ENCODE results near the gene CD300LB. TPM values are rescaled to one million over a fixed set of nuclear protein-coding genes. Genes with fewer than 3 reads are reported as not detected.

CD300LB gene
- total RNA-seq, 2 donors from 2014 or later: 0.81 to 0.85 TPM

DNA sequence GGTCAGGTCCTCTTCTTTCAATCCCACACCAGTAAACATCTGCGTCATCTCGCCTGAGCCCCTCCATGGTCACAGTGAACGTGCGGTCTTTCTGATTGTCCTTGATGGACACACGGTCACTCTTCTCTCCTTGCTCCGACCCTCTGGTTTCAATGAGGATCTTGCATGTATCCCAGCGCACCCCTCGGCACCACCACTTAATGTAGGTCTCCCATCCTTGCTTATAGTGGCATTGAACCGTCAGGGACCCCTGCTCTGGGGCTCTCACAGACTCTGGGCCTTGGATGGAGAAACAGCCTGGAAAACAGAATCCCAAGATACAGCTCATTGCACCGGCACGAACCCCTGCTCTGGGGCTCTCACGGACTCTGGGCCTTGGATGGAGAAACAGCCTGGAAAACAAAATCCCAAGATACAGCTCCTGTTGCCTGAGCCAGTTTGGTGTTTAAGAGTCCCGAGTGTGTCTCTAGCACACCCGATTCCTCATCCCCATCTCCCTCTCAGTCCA lies 5.4 kb downstream of the CD300LB start:
- Histone ChIP-seq H3K27ac (no peak overlapping the region), H3K4me3 (no peak overlapping the region), H3K36me3 (no peaks in the 10 kb centered on the region), H3K9me3 (no peaks in the 10 kb centered on the region), H3K4me1 (ENCODE audit: control insufficient read depth in 1 of 2, low read depth in 2 of 2) (no peaks in the 10 kb centered on the region), H3K27me3 (replicated peaks; ENCODE audit: insufficient read depth) (no peaks in the 10 kb centered on the region)
- no peak for ATAC-seq (ENCODE audit: insufficient number of reproducible peaks, low FRiP score, low read depth)
- DNase-seq (ENCODE audit: low spot score): no peak
- TF ChIP-seq, protein P1, sequence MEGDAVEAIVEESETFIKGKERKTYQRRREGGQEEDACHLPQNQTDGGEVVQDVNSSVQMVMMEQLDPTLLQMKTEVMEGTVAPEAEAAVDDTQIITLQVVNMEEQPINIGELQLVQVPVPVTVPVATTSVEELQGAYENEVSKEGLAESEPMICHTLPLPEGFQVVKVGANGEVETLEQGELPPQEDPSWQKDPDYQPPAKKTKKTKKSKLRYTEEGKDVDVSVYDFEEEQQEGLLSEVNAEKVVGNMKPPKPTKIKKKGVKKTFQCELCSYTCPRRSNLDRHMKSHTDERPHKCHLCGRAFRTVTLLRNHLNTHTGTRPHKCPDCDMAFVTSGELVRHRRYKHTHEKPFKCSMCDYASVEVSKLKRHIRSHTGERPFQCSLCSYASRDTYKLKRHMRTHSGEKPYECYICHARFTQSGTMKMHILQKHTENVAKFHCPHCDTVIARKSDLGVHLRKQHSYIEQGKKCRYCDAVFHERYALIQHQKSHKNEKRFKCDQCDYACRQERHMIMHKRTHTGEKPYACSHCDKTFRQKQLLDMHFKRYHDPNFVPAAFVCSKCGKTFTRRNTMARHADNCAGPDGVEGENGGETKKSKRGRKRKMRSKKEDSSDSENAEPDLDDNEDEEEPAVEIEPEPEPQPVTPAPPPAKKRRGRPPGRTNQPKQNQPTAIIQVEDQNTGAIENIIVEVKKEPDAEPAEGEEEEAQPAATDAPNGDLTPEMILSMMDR (IDR thresholded peaks at IDR 0.05): no peak

DNA sequence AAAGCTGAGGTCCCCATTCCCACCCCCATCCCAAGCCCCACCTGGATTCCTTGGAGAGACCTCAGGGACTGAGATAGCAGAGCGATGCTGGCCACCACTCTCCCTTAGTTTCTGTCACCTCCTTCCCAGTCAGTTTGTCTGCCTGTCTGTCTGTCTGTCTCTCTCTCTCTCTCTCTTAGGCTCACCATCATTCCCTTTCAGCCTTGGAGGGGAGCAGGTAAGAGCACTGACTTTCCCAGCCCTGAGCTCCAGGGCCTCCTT lies 5.9 kb downstream of the CD300LB start:
- DNase-seq (ENCODE audit: low spot score): no peak
- H3K4me3 ChIP-seq: no peak overlapping the region
- H3K27me3 ChIP-seq (replicated peaks; ENCODE audit: insufficient read depth): no peaks in the 10 kb centered on the region

DNA sequence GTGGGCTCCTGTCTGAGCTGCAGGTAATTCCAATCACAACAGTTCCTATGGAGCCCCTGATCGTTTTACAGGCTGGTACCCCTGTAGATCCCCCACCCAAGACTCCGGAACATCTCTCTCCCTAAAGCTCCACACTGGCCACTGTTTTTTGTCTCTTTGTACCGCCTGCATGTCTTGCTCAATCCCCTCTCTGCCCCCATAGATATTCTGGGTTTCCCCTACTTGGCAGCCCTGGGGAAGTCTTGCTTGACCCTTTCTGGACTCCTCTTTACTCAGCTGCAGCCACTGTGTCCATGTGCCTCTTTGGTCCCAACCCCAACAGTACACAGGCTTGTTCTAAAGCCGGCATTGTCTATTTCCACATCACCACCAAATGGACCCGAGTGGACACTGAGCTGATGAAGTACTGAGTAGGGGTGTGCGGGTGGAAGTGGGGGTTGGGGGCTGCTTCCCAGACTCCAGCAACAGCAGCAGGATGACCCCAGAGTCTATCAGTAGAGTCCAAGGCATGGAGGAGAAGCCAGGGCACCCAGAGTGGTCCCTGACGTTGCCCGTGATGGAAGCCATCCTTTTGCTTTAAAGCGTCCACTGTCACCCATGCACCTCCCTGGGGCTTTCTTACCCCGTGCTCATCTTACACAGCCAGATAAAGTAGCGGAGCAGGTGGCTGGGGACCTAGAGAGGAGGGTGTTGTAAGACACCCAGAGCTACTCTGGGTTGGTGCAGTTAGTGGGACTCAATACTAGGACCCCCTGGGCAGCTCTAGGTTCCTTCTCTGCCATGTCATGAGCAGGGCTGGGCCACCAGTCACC lies 6.4 kb downstream of the CD300LB start:
- DNase-seq (ENCODE audit: low spot score) (no peak), ATAC-seq (ENCODE audit: insufficient number of reproducible peaks, low FRiP score, low read depth) (no peak)
- no peaks in the 10 kb centered on the region for H3K4me1 ChIP-seq (ENCODE audit: control insufficient read depth in 1 of 2, low read depth in 2 of 2)
- no peaks in the 10 kb centered on the region for H3K9me3 ChIP-seq
- no peaks in the 10 kb centered on the region for H3K36me3 ChIP-seq
- H3K4me3 ChIP-seq: no peak overlapping the region
- H3K27ac ChIP-seq: no peak overlapping the region
- no peaks in the 10 kb centered on the region for H3K27me3 ChIP-seq (replicated peaks; ENCODE audit: insufficient read depth)
- TF ChIP-seq, protein P1 (IDR thresholded peaks at IDR 0.05): no peak

More for the DNA sequence above, 5.9 kb downstream of the CD300LB start:
- Histone ChIP-seq H3K36me3 (no peaks in the 10 kb centered on the region), H3K27ac (no peak overlapping the region), H3K9me3 (no peaks in the 10 kb centered on the region), H3K4me1 (ENCODE audit: control insufficient read depth in 1 of 2, low read depth in 2 of 2) (no peaks in the 10 kb centered on the region)
- ATAC-seq (ENCODE audit: insufficient number of reproducible peaks, low FRiP score, low read depth): no peak
- TF ChIP-seq, protein P1 (IDR thresholded peaks at IDR 0.05): no peak

DNA sequence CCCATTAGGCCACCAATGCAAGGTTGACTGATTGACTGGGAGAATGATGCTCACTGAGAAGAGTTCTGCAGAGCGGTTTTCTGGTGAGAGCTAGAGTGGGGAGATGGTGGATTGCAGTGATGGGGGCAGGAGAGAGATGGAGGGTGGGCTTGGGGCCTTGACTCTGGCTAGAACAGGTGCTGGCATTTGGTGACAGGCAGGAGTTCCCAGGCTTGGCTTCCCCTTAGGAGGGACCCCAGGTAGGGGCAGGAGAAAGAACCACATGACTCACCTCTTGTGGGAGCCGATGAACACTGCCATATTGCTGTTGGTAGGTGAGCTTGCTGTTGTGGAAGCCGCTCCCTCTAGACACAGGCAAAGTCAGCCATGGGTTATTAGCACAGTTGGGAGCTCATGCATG lies 8.0 kb downstream of the CD300LB start:
- no peak for ATAC-seq (ENCODE audit: insufficient number of reproducible peaks, low FRiP score, low read depth)

DNA sequence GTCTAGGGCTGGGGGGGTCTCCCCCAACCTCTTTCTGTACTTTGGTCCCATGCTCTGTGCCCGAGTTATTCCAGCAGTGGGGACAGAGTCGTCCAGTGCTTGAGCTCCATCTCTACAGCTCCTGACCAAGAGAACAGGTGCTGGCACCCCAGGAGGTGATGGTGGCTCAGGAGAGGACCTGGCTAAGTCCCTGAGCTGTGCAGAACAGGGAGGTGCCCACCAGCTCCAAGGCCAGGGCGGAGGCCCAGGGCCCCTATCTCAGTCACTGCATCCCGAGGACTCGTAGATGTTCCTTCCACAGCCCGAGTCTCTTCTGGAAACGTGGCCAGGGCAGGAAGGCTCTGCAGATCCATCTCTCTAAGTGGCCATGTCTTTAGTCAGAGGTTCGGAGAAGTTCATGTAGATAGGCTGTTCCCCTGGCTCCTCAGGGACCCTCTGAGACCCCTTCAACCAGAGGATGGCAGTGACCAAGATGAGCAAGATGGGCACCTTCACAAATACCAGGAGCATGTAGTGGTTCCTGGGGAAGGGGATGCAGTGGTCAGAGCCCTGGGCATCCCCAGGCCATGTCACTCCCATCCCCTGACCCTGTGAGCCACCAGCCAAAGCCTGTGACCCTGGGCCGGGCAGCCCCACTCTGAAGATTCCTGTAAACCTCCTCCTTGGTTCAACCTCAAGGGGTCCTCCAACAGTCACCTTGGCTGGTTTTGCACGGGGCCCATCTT lies 8.7 kb downstream of the CD300LB start:
- no peaks in the 10 kb centered on the region for H3K36me3 ChIP-seq
- TF ChIP-seq, protein P1 (IDR thresholded peaks at IDR 0.05): no peak
- ATAC-seq (ENCODE audit: insufficient number of reproducible peaks, low FRiP score, low read depth): no peak
- no peak overlapping the region for H3K27ac ChIP-seq
- H3K9me3 ChIP-seq: no peaks in the 10 kb centered on the region
- no peaks in the 10 kb centered on the region for H3K27me3 ChIP-seq (replicated peaks; ENCODE audit: insufficient read depth)
- no peaks in the 10 kb centered on the region for H3K4me1 ChIP-seq (ENCODE audit: control insufficient read depth in 1 of 2, low read depth in 2 of 2)
- no peak overlapping the region for H3K4me3 ChIP-seq
- DNase-seq (ENCODE audit: low spot score): no peak

More for the DNA sequence above, 8.0 kb downstream of the CD300LB start:
- Histone ChIP-seq H3K27ac (no peak overlapping the region), H3K4me3 (no peak overlapping the region), H3K9me3 (no peaks in the 10 kb centered on the region), H3K4me1 (ENCODE audit: control insufficient read depth in 1 of 2, low read depth in 2 of 2) (no peaks in the 10 kb centered on the region), H3K36me3 (no peaks in the 10 kb centered on the region), H3K27me3 (replicated peaks; ENCODE audit: insufficient read depth) (no peaks in the 10 kb centered on the region)
- no peak for DNase-seq (ENCODE audit: low spot score)
- TF ChIP-seq, protein P1 (IDR thresholded peaks at IDR 0.05): no peak
